Measurements from ENCODE around the gene CRY1.

GRCh38 chr12:107139787-107140186, 46.4 kb upstream of the CRY1 start:
- no peak for TF ChIP-seq CTCF (IDR thresholded peaks at IDR 0.05)
- no peak for TF ChIP-seq NFIC (IDR thresholded peaks at IDR 0.05; ENCODE audit: borderline replicate concordance)
- TF ChIP-seq ZBTB33 (IDR thresholded peaks at IDR 0.05; ENCODE audit: borderline replicate concordance, low read depth) = no peak
- TF ChIP-seq USF2 (IDR thresholded peaks at IDR 0.05; ENCODE audit: borderline replicate concordance, low read depth, low read length) = no peak
